Caco-2 (cell line): Measurements from ENCODE around the gene WDR36. TPM values are rescaled to one million over a fixed set of nuclear protein-coding genes. Genes with fewer than 3 reads are reported as not detected.

Experiments
- BruUV-seq: library from RNA; stranded (reverse); fragments of 400-500 nt; replicated peaks from 2 replicates; lab custom pipeline; 2021; lab: Mats Ljungman, UMichigan
- CTCF ChIA-PET: fragments of 300-600 bp; sonication (Branson Sonifier 250); formaldehyde crosslinking; loops from one replicate; lab custom pipeline; 2022; ENCODE audit warnings: antibody characterized with exemption; lab: Charles Lee
- POLR2A ChIA-PET: fragments of 300-600 bp; sonication (Branson Sonifier 250); formaldehyde crosslinking; loops from one replicate; lab custom pipeline; 2022; ENCODE audit warnings: antibody characterized with exemption; lab: Charles Lee
- DNase-seq, 2 experiments: peaks; one replicate each; pipeline versions ENCODE4 v3.0.0 to v3.0.0-alpha.2; 2020 to 2022
- H3K27me3 ChIP-seq: replicated peaks from 2 replicates; pipeline ENCODE4 v1.6.0; 2011; ENCODE audit warnings: low read length; ENCODE audit not compliant: control insufficient read depth, insufficient read depth
- H3K36me3 ChIP-seq: 2 replicates; pipeline ENCODE4 v1.5.1; 2011; ENCODE audit warnings: low read length; ENCODE audit not compliant: control insufficient read depth, insufficient read depth
- H3K4me1 ChIP-seq: fragments of 250-450 bp; sonication (Bioruptor Pico); 2 replicates; pipeline ENCODE4 v1.5.1; 2020; ENCODE audit warnings: mild to moderate bottlenecking
- H3K4me3 ChIP-seq: 2 replicates; pipeline ENCODE4 v1.5.1; 2011; ENCODE audit warnings: low read depth, mild to moderate bottlenecking, control low read depth, low read length
- H3K9me3 ChIP-seq: fragments of 250-450 bp; sonication (Bioruptor Pico); 2 replicates; pipeline ENCODE4 v1.5.1; 2020; ENCODE audit warnings: mild to moderate bottlenecking, moderate library complexity
- H3K27ac Mint-ChIP-seq: one replicate; pipeline ENCODE4 v1.8.0; 2022; ENCODE audit warnings: mixed read lengths; ENCODE audit not compliant: unreplicated experiment
- H3K27me3 Mint-ChIP-seq: one replicate; pipeline ENCODE4 v1.8.0; 2022; ENCODE audit warnings: mixed read lengths; ENCODE audit not compliant: insufficient read depth, unreplicated experiment
- H3K36me3 Mint-ChIP-seq: one replicate; pipeline ENCODE4 v1.8.0; 2022; ENCODE audit warnings: mild to moderate bottlenecking, mixed read lengths; ENCODE audit not compliant: insufficient read depth, unreplicated experiment
- H3K4me1 Mint-ChIP-seq: one replicate; pipeline ENCODE4 v1.8.0; 2022; ENCODE audit warnings: low read depth, mixed read lengths; ENCODE audit not compliant: unreplicated experiment
- H3K4me3 Mint-ChIP-seq: one replicate; pipeline ENCODE4 v1.8.0; 2022; ENCODE audit warnings: mild to moderate bottlenecking, moderate library complexity, mixed read lengths; ENCODE audit not compliant: unreplicated experiment
- H3K9me3 Mint-ChIP-seq: one replicate; pipeline ENCODE4 v1.8.0; 2022; ENCODE audit warnings: mixed read lengths; ENCODE audit not compliant: unreplicated experiment
- CTCF ChIP-seq, 2 experiments: fragments of 200-600 bp in 1 of 2; IDR thresholded peaks; 1 replicate in 1 of 2; 2 replicates in 1 of 2; pipeline versions ENCODE4 v1.5.1 to v1.8.0; 2011 to 2022; ENCODE audit warnings: antibody characterized with exemption in 1 of 2, control low read depth in 1 of 2, inconsistent platforms in 1 of 2, low read depth in 1 of 2, low read length in 1 of 2, mild to moderate bottlenecking in 1 of 2, moderate library complexity in 1 of 2; ENCODE audit not compliant: insufficient read depth in 1 of 2, severe bottlenecking in 1 of 2, unreplicated experiment in 1 of 2
- intact Hi-C: fragments of 100-400 bp; cut with micrococcal nuclease; formaldehyde crosslinking; loops from one replicate; pipeline ENCODE4 v1.10.0; 2022; ENCODE audit not compliant: unreplicated experiment
- total RNA-seq: library from RNA; stranded (reverse); gene quantifications from 2 replicates; pipeline ENCODE4 v1.2.3, GENCODE V29; 2022

The WDR36 gene
- total RNA-seq, 1 experiment from 2014 or later, result 33.5 TPM

- Histone ChIP-seq H3K36me3 (peaks cover 1% of the 10 kb centered on the region; the same call in 1 of the 2 replicates), H3K4me3 (no peak overlapping the region), H3K27me3 (no peaks in the 10 kb centered on the region), H3K4me1 (no peaks in the 10 kb centered on the region), H3K9me3 (no peaks in the 10 kb centered on the region)
- TF ChIP-seq CTCF (IDR thresholded peaks at IDR 0.05; ENCODE audit: insufficient read depth in 1 of 2, low read depth in 1 of 2, low read length in 1 of 2, severe bottlenecking in 1 of 2, unreplicated experiment in 1 of 2), result no peak
- Mint-ChIP-seq H3K4me3 (no peak overlapping the region), H3K36me3 (peaks cover 50% of the 10 kb centered on the region), H3K27ac (no peak overlapping the region), H3K4me1 (no peaks in the 10 kb centered on the region), H3K27me3 (no peaks in the 10 kb centered on the region), H3K9me3 (no peaks in the 10 kb centered on the region)
- CTCF ChIA-PET, result no interaction called here
- no peak for DNase-seq
- intact Hi-C loops, result no loop called here
- POLR2A ChIA-PET, result no interaction called here
- BruUV-seq, result no TSS peak
Observed at GRCh38 chr5:111115229-111115628, 23.1 kb downstream of the WDR36 start.

GRCh38 chr5:111116550-111116949 is 24.4 kb downstream of the WDR36 start:
- Mint-ChIP-seq H3K27ac (no peak overlapping the region), H3K36me3 (peaks cover 50% of the 10 kb centered on the region), H3K9me3 (no peaks in the 10 kb centered on the region), H3K4me3 (no peak overlapping the region), H3K4me1 (no peaks in the 10 kb centered on the region), H3K27me3 (no peaks in the 10 kb centered on the region)
- no peak for TF ChIP-seq CTCF (IDR thresholded peaks at IDR 0.05; ENCODE audit: insufficient read depth in 1 of 2, low read depth in 1 of 2, low read length in 1 of 2, severe bottlenecking in 1 of 2, unreplicated experiment in 1 of 2)
- intact Hi-C loops, result no loop called here
- Histone ChIP-seq H3K4me3 (no peak overlapping the region), H3K4me1 (no peaks in the 10 kb centered on the region), H3K36me3 (peaks cover 1% of the 10 kb centered on the region; the same call in 1 of the 2 replicates), H3K27me3 (no peaks in the 10 kb centered on the region), H3K9me3 (no peaks in the 10 kb centered on the region)
- POLR2A ChIA-PET, result no interaction called here
- no TSS peak for BruUV-seq
- no peak for DNase-seq
- CTCF ChIA-PET, result no interaction called here

GRCh38 chr5:111117136-111117535 is 25.0 kb downstream of the WDR36 start:
- DNase-seq, result no peak
- BruUV-seq, result no TSS peak
- peaks cover 1% of the 10 kb centered on the region for H3K36me3 ChIP-seq
- H3K4me3 ChIP-seq, result no peak overlapping the region
- ChIA-PET CTCF (no interaction called here), POLR2A (no interaction called here)
- intact Hi-C loops, result no loop called here
- no peaks in the 10 kb centered on the region for H3K27me3 ChIP-seq
- no peaks in the 10 kb centered on the region for H3K9me3 ChIP-seq
- no peak overlapping the region for H3K27ac Mint-ChIP-seq
- no peaks in the 10 kb centered on the region for H3K27me3 Mint-ChIP-seq
- no peak for TF ChIP-seq CTCF (IDR thresholded peaks at IDR 0.05; ENCODE audit: insufficient read depth in 1 of 2, low read depth in 1 of 2, low read length in 1 of 2, severe bottlenecking in 1 of 2, unreplicated experiment in 1 of 2)
- H3K4me1 Mint-ChIP-seq, result no peaks in the 10 kb centered on the region
- H3K9me3 Mint-ChIP-seq, result no peaks in the 10 kb centered on the region
- H3K36me3 Mint-ChIP-seq, result peaks cover 44% of the 10 kb centered on the region
- no peaks in the 10 kb centered on the region for H3K4me1 ChIP-seq
- H3K4me3 Mint-ChIP-seq, result no peak overlapping the region
